ENCODE measurements around the gene CNOT4.
"Not testable (repeated sequence)": the region's sequence is repeated elsewhere in the genome, so short reads cannot be mapped to it uniquely, and the experiment has no call there.

- not testable (repeated sequence) for TF ChIP-seq CTCF, POLR2A (IDR thresholded peaks at IDR 0.05)
These were observed 12.7 kb downstream of the CNOT4 start for GRCh38 chr7:135497161-135497560.
